NCI-H128 (cell line): ENCODE data around the gene HERC2.
"Not testable (repeated sequence)": the region's sequence is repeated elsewhere in the genome, so short reads cannot be mapped to it uniquely, and the experiment has no call there.

Experiments used
- DNase-seq: peaks from one replicate; lab custom pipeline; 2025; ENCODE audit not compliant: unreplicated experiment; lab: John Stamatoyannopoulos, UW

The HERC2 gene

GRCh38 chr15:28182731-28183130 is 139.2 kb downstream of the HERC2 start:
- DNase-seq, result no peak

GRCh38 chr15:28182216-28182615 is 139.8 kb downstream of the HERC2 start:
- DNase-seq, result no peak

GRCh38 chr15:28181366-28181765 is 140.6 kb downstream of the HERC2 start:
- DNase-seq, result no peak

GRCh38 chr15:28179270-28179669 is 142.7 kb downstream of the HERC2 start:
- no peak for DNase-seq

GRCh38 chr15:28178727-28179126 is 143.3 kb downstream of the HERC2 start:
- DNase-seq, result no peak

GRCh38 chr15:28178290-28178689 is 143.7 kb downstream of the HERC2 start:
- DNase-seq, result no peak

GRCh38 chr15:28169366-28169765 is 152.6 kb downstream of the HERC2 start:
- DNase-seq, result no peak

GRCh38 chr15:28168405-28169121 is 153.4 kb downstream of the HERC2 start:
- DNase-seq, result not testable (repeated sequence)

GRCh38 chr15:28167042-28167441 is 154.9 kb downstream of the HERC2 start:
- no peak for DNase-seq

GRCh38 chr15:28165791-28166190 is 156.2 kb downstream of the HERC2 start:
- no peak for DNase-seq

- DNase-seq, result no peak
Measured at GRCh38 chr15:28164876-28165275, 157.1 kb downstream of the HERC2 start.

GRCh38 chr15:28154283-28154682 is 167.7 kb downstream of the HERC2 start:
- DNase-seq, result no peak

- DNase-seq, result no peak
Measured at GRCh38 chr15:28153492-28154119, 168.4 kb downstream of the HERC2 start.

GRCh38 chr15:28152538-28152923 is 169.4 kb downstream of the HERC2 start:
- DNase-seq, result not testable (repeated sequence)

GRCh38 chr15:28151864-28152537 is 170.0 kb downstream of the HERC2 start:
- DNase-seq, result not testable (repeated sequence)

- DNase-seq, result no peak
Measured at GRCh38 chr15:28147801-28148200, 174.2 kb downstream of the HERC2 start.

- DNase-seq, result not testable (repeated sequence)
Measured at GRCh38 chr15:28145419-28145818, 176.6 kb downstream of the HERC2 start.

- DNase-seq, result no peak
Measured at GRCh38 chr15:28140062-28140461, 181.9 kb downstream of the HERC2 start.

- DNase-seq, result not testable (repeated sequence)
Measured at GRCh38 chr15:28137408-28138039, 184.5 kb downstream of the HERC2 start.

GRCh38 chr15:28136236-28136904 is 185.6 kb downstream of the HERC2 start:
- not testable (repeated sequence) for DNase-seq

- no peak for DNase-seq
Measured at GRCh38 chr15:28133281-28133680, 188.7 kb downstream of the HERC2 start.
